ACC112 (cell line): ENCODE results near the gene WBP2.
A peak's percentile ranks its signal among the peaks of the same experiment; 100 is the strongest.

Experiments used
- H2AFZ ChIP-seq: fragments of 200-600 bp; sonication (generic); one replicate; pipeline ENCODE4 v1.6.0; 2017; ENCODE audit warnings: antibody characterized with exemption, low read length; ENCODE audit not compliant: unreplicated experiment
- H3K27ac ChIP-seq: fragments of 200-600 bp; sonication (generic); 2 replicates; pipeline ENCODE4 v1.5.1; 2014; ENCODE audit warnings: low read depth, mild to moderate bottlenecking, antibody characterized with exemption, low read length, moderate library complexity
- H3K27me3 ChIP-seq: fragments of 200-600 bp; sonication (generic); 2 replicates; pipeline ENCODE4 v1.6.1; 2014; ENCODE audit warnings: mild to moderate bottlenecking, antibody characterized with exemption, low read length, moderate library complexity, mixed read lengths; ENCODE audit not compliant: insufficient read depth
- H3K36me3 ChIP-seq: fragments of 200-600 bp; sonication (generic); 2 replicates; pipeline ENCODE4 v1.6.1; 2016; ENCODE audit warnings: mild to moderate bottlenecking, antibody characterized with exemption, low read length, moderate library complexity, mixed read lengths; ENCODE audit not compliant: insufficient read depth
- H3K4me1 ChIP-seq: fragments of 200-600 bp; sonication (generic); one replicate; pipeline ENCODE4 v1.6.1; 2016; ENCODE audit warnings: low read length, mixed read lengths; ENCODE audit not compliant: insufficient read depth, unreplicated experiment, control insufficient read depth
- H3K4me3 ChIP-seq: fragments of 200-600 bp; sonication (generic); 2 replicates; pipeline ENCODE4 v1.5.1; 2014; ENCODE audit warnings: mild to moderate bottlenecking, low read depth, low read length
- H3K79me2 ChIP-seq: fragments of 200-600 bp; sonication (generic); one replicate; pipeline ENCODE4 v1.6.0; 2016; ENCODE audit warnings: low read length; ENCODE audit not compliant: control insufficient read depth, unreplicated experiment, insufficient read depth

WBP2 gene

DNA sequence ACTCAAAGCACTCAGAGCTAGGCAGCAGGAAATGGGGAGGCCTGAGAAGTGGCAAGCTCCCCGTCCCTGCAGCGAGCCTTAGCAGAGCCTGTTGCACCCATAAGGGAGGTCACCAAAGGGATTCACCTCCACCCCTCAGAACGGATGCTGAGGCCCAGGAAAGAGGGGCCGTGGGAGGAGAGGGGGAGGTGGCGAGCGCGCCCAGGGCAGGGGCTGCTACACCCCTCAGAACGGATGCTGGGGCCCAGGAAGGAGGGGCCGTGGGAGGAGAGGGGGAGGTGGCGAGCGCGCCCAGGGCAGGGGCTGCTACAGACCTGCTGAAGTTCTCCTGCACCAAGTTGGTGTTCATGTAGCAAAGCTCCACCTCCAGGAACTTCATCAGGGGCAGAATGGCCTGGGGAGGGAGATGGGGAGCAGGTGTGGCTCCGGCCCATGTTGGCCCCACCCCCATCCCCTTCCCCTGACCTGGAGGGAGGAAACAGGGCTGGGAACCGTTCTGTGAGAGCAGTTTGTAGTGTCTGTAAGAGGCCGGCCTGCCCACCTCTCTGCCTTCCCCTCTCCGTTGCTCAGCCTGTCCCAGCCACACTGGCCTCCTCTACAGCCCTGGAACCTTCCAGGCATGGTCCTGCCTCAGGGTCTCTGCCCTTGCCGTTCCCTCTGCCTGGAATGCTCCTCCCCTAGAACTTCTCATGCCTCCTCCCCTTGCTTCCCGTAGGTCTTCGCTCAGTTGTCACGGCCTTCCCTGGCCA is 22.3 kb downstream of the WBP2 start:
- Histone ChIP-seq H3K4me3 (no peak overlapping the region), H3K36me3 (no peaks in the 10 kb centered on the region), H3K27ac (no peak overlapping the region)

DNA sequence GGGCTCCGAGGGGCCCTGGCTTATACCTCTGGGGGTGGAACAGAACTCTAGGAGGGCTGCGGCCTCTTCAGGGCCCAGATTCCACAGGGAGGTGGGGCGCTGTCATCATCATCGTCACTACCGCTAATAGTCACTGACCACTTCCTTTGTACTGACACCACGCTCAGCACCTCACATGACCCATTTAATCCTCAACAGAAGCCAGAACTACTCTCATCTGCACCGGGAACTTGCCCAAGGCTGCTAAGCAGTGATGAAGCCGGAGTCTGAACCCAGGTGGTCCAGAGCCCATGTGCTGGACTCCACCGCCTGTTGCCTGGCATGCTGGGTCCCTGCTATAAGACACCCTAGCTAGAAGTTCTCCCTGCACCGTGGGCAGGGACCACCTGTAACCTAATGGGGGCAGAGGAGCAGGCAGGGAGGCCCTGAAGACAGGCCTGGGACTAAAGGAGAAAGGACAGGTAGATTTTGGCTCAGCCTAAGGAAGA is 22.9 kb downstream of the WBP2 start:
- H2AFZ ChIP-seq: no peak overlapping the region
- H3K4me3 ChIP-seq: no peak overlapping the region
- no peaks in the 10 kb centered on the region for H3K27me3 ChIP-seq
- H3K79me2 ChIP-seq: no peaks in the 10 kb centered on the region
- H3K4me1 ChIP-seq: peaks cover 1% of the 10 kb centered on the region
- no peak overlapping the region; the same call in 1 of the 2 replicates for H3K27ac ChIP-seq
- no peaks in the 10 kb centered on the region for H3K36me3 ChIP-seq

More for the DNA sequence above, 22.3 kb downstream of the WBP2 start:
- Histone ChIP-seq H3K4me1 (no peaks in the 10 kb centered on the region), H3K27me3 (no peaks in the 10 kb centered on the region), H3K79me2 (no peaks in the 10 kb centered on the region), H2AFZ (no peak overlapping the region)

DNA sequence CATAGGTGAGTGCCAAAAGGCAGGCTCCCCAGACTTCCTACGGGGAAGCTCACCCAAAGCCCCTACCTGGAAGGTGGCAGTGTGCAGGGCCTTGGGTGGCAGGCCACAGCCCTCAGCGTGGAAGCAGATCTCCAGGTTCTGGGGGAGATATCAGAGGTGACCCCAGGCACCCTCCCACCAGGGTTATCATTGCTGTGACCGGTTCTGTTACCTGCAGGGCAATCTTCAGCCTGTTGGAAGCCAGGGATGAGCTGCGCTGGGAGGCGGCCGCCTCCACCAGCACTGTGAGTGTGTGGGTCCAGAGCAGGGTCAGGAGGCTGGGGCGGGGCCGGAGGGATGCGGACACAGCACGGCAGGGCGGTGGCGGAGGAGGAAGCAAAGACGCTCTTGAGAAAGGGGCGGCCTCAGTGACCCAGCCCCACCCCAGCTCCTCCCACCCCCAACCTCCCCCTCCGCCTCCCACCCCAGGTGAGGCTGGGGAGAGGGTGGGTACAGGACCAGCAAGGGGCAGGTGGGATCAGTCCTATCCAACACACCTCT is 24.0 kb downstream of the WBP2 start:
- Histone ChIP-seq H3K4me3 (no peak overlapping the region), H3K4me1 (peaks cover 4% of the 10 kb centered on the region), H3K36me3 (no peaks in the 10 kb centered on the region), H3K27me3 (no peaks in the 10 kb centered on the region), H2AFZ (no peak overlapping the region), H3K27ac (no peak overlapping the region), H3K79me2 (no peaks in the 10 kb centered on the region)

DNA sequence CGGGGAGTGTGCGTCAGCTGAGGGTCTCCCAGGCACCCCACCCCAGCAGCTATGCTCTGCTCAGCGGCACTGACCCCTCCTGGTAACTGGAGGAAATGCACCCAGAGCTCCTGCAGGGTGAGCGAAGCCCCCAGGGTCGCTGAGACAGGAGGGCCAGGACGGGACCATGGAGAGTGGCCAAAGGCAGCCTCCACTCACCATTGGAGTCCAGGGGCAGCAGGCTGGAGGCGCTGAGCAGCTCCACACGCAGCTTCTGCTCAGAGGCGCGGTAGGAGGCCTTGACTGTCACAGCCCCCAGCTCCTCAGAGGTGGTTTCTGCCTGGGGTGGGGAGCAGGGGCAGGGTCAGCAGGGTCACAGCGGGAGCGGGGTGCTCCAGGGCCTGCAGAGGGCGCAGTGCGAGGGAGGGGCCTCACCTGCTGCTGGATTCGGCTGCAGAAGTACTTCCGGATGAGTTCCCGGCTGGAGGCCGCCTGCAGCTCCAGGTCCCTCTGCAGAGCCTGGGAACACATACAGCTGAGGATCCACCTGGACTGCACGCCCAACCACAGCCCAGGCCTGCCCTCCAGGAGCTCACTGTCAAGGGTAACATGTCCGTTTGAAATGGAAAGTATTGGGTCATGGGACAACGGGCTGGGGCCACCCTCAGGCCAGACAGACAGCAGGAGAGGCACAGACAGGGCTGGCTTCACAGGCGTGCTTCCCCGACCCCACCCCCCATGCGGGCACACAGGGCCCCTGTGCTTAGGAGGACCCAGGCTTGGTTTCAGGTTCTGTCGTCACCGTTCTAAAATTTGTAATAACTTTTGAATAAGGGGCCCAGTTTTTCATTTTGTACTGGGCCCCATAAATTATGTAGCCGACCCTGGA is 24.7 kb downstream of the WBP2 start:
- Histone ChIP-seq H3K27ac (no peak overlapping the region), H3K4me1 (peaks cover 4% of the 10 kb centered on the region), H3K79me2 (no peaks in the 10 kb centered on the region), H3K27me3 (no peaks in the 10 kb centered on the region), H3K36me3 (no peaks in the 10 kb centered on the region), H3K4me3 (no peak overlapping the region), H2AFZ (no peak overlapping the region)

DNA sequence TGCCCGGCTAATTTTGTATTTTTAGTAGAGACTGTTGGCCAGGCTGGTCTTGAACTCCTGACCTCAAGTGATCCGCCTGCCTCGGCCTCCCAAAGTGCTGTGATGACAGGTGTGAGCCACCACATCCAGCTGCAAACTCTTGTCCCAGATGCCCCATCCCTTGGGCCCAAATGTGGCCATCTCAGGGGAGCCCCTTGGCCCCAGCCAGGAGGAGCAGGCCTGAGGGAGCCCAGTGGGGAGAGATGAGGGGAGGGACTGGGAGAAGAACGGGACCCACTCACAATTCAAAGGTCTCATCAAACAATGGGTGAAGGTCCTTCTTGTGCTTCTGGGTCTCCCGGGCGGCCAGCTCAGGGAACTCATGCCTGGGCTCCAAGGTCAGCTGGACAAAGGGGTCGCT is 25.4 kb downstream of the WBP2 start:
- Histone ChIP-seq H3K79me2 (no peaks in the 10 kb centered on the region), H3K27me3 (no peaks in the 10 kb centered on the region), H3K4me3 (no peak overlapping the region), H3K36me3 (no peaks in the 10 kb centered on the region), H3K27ac (no peak overlapping the region), H2AFZ (no peak overlapping the region), H3K4me1 (peaks cover 4% of the 10 kb centered on the region)

DNA sequence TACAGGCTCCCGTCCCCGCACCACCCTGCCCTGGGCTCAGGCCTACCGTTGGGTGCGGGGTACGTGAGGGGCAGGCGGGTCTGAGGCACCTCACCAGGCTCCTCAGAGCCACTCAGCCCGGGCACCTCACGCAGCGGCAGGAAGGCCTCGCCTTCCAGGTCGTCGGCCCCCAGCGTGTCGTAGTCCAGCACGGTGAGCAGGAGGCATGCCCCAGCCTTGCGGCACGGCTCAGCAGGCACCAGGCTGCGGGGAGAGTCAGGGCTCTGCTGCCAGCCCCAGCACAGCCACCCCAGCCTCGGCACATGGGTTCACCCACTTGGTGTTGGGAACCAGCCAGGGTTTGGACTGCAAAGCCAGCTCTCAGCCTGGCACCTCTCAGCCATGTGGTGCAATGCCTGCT is 26.4 kb downstream of the WBP2 start:
- Histone ChIP-seq H3K27ac (no peak overlapping the region), H3K4me1 (peaks cover 4% of the 10 kb centered on the region), H2AFZ (no peak overlapping the region), H3K79me2 (no peaks in the 10 kb centered on the region), H3K4me3 (no peak overlapping the region), H3K27me3 (no peaks in the 10 kb centered on the region), H3K36me3 (no peaks in the 10 kb centered on the region; the same call in 1 of the 2 replicates)

DNA sequence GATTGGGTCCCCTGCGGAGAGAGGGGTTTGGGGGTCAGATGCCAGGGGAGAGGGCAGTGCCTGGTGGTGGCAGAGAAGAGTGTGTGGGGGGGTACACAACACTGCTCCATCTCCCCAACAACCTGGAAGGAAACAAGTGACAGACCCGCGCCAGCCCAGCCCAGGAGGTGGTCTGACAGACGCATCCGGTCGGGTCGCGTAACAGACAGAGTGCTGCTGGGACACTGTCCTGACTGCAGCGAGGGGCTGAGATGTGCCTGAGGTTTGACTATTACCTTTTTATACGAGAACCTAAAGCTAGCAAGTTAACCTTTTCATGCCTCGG is 27.1 kb downstream of the WBP2 start:
- Histone ChIP-seq H2AFZ (no peak overlapping the region), H3K27me3 (no peaks in the 10 kb centered on the region), H3K79me2 (no peaks in the 10 kb centered on the region), H3K36me3 (no peaks in the 10 kb centered on the region; the same call in 1 of the 2 replicates), H3K27ac (no peak overlapping the region), H3K4me3 (no peak overlapping the region), H3K4me1 (peaks cover 4% of the 10 kb centered on the region)

DNA sequence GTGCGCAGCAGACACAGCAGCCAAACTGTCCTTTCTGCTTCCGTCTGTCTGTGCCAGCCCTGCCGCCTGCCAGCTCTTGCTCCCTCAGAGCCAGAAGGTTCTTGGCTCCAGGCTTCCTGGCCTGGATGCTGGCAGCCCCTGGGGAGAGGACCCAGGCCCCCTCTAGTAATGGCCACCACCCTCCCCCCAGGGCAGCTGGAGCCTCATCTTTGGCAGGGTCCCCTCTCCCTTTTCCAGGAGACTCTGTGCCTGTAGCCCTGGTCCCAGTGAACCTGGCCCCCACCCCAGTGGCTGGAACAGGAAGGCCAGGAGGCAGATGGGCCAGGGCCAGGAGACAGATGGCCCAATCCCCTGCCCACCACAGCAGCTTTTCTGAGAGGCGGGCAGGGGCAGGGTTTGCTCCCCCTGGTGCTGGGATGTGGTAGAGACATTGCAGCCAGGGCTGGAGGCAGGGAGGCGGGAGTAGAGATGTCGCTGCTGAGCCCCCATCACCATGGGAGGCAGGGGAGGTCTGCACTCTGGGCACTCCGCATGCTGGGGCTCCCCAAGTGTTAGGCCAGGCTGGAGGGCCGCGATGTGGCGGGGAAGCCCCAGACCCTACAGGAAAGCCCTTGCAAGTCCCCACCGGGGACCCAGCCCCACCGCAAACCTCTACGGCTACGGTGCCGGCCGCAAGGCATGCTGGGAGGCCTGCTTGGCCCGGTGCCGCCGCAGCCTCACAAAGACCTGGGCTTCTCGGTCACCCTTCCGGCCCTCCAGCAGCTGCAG is 27.6 kb downstream of the WBP2 start:
- Histone ChIP-seq H3K4me3 (peak overlapping the region; percentile 50; the same call in 1 of the 2 replicates), H3K4me1 (peaks cover 4% of the 10 kb centered on the region), H2AFZ (no peak overlapping the region), H3K36me3 (no peaks in the 10 kb centered on the region; the same call in 1 of the 2 replicates), H3K79me2 (no peaks in the 10 kb centered on the region), H3K27me3 (no peaks in the 10 kb centered on the region), H3K27ac (no peak overlapping the region)

DNA sequence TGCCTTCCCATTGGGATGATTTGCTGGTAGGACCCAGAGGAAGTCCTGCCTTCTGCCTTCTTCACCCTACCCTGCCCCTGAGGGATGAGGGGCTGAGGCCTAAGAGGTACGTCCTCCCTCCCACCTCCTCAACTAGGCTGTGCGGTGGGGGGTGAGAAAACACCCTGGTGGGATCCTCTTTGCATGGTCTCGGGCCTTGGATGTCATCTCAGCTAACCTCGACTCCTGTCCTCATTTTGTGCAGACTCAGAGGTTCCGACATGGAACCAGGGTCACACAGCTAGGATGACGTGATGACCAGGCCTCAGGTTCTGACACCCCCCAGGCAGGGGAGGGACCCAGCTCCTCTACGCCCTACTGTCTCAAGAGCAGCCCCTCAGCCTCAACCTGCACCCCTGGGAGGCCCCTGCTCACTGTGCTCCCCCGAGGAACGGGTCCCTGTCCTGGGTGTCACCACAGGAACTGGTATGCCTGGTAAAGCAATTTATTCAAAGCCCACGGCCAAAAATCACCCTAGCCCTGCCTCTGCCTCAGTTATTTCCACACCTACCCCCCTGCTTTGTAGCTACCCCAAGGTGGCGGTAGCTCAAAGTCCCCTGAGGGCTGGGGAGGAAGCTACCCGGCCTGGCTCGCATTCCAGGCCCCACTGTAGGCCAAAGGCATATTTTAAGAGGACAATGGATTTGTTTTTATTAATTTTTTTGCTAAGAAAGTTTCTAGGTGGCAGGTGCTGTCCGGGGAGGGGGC is 28.4 kb downstream of the WBP2 start:
- Histone ChIP-seq H3K79me2 (no peaks in the 10 kb centered on the region), H3K36me3 (no peaks in the 10 kb centered on the region; the same call in 1 of the 2 replicates), H2AFZ (no peak overlapping the region), H3K4me3 (no peak overlapping the region), H3K27me3 (no peaks in the 10 kb centered on the region), H3K27ac (no peak overlapping the region), H3K4me1 (peaks cover 4% of the 10 kb centered on the region)
